PFSK-1 (cell line): ENCODE data around the gene SCCPDH.

Experiments used
- POLR2AphosphoS5 ChIP-seq: IDR thresholded peaks from 2 replicates; pipeline ENCODE4 v1.6.1; 2012; ENCODE audit warnings: low read depth, mild to moderate bottlenecking, control low read depth, low read length, moderate library complexity
- REST ChIP-seq, 2 experiments: IDR thresholded peaks; 2 replicates each; pipeline versions ENCODE4 v1.6.1 to v1.8.0; 2011 to 2012; ENCODE audit warnings: low read depth in 2 of 2, low read length in 2 of 2, control low read depth in 1 of 2, inconsistent platforms in 1 of 2, mild to moderate bottlenecking in 1 of 2, moderate library complexity in 1 of 2; ENCODE audit not compliant: insufficient read depth in 1 of 2
- SIN3A ChIP-seq: IDR thresholded peaks from 2 replicates; pipeline ENCODE4 v1.6.1; 2012; ENCODE audit warnings: mild to moderate bottlenecking, low read length, moderate library complexity, borderline replicate concordance; ENCODE audit not compliant: insufficient read depth

DNA sequence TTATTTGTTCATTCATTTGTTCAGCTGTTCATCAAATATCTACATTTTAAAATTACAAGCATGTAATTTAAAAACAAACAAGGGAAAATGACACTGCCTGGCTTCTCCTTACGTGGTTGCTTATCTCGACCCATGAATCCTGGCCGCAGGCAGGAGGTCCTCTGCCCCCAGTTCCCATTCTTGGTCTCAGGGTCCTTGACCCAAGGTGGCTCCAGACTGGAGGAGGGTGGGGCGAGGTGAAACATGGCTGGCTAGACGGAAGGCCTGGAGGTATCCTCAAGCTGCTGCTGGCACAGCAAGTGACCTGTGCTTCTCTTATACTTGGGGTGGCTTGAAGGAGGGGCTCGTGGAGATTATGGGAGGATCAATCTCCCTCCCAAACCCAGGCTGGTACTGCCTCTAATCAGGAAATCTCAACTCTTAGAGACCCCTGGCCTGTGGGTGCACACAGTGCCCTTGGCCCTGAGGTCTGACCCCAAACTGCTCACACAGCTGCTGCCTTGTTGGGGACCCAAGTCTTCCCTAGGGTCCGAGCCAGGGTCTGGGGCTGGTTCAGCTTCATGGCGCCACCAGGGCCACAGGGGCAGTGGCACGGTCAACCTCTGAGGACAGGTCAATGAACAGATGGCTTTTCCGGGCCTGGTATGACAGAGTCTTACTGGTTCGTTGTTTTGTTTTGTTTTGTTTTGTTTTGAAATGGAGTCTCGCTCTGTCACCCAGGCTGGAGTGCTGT lies 63.7 kb downstream of the SCCPDH start:
- TF ChIP-seq POLR2AphosphoS5 (no peak), REST (IDR thresholded peaks at IDR 0.05; ENCODE audit: insufficient read depth in 1 of 2, low read depth in 2 of 2, low read length in 2 of 2) (no peak), SIN3A (no peak)
